ENCODE data around the gene NUMB. TPM values are rescaled to one million over a fixed set of nuclear protein-coding genes. Genes with fewer than 3 reads are reported as not detected.

The NUMB gene
- total RNA-seq, 1 experiment from 2014 or later = 46.5 TPM

GRCh38 chr14:73232984-73233383 is 225.4 kb downstream of the NUMB start:
- Mint-ChIP-seq H3K27ac (no peak overlapping the region), H3K4me3 (no peak overlapping the region), H3K27me3 (ENCODE audit: low read depth) (peaks cover 36% of the 10 kb centered on the region), H3K9me3 (no peaks in the 10 kb centered on the region), H3K4me1 (peaks cover 55 to 61% of the 10 kb centered on the region in 2 experiments), H3K36me3 (ENCODE audit: insufficient read depth in 1 of 3, low read depth in 3 of 3) (peaks cover 0 to 2% (median 0%) of the 10 kb centered on the region in 3 experiments; a peak in 2 of 7 replicates)
- DNase-seq = no peak
- peaks cover 6% of the 10 kb centered on the region; the same call in 1 of the 2 replicates for H3K27me3 ChIP-seq (ENCODE audit: insufficient read depth, low read length)
- H2AFZ ChIP-seq (ENCODE audit: low read length) = no peak overlapping the region
- H3K9ac ChIP-seq (ENCODE audit: extremely low read depth, insufficient read length, low read length) = no peak overlapping the region
- H3K4ac ChIP-seq (ENCODE audit: low read depth, low read length) = no peak overlapping the region
- no peak overlapping the region for H4K8ac ChIP-seq (replicated peaks; ENCODE audit: insufficient read length, low read depth, low read length)
- no peak overlapping the region for H3K4me2 ChIP-seq (ENCODE audit: insufficient read depth, insufficient read length, low read length)
- H3K4me1 ChIP-seq (ENCODE audit: insufficient read depth, low read length) = peaks cover 7% of the 10 kb centered on the region; the same call in 1 of the 2 replicates
- H3K79me2 ChIP-seq (ENCODE audit: insufficient read depth, low read length) = no peaks in the 10 kb centered on the region
- no peak overlapping the region for H3K18ac ChIP-seq (ENCODE audit: insufficient read length, low read depth, low read length)
- H4K91ac ChIP-seq (ENCODE audit: insufficient read length, low read depth, low read length) = no peak overlapping the region
- H2BK12ac ChIP-seq (ENCODE audit: insufficient read length, low read depth, low read length) = no peak overlapping the region
- no peak overlapping the region for H3K23ac ChIP-seq (ENCODE audit: insufficient read length, low read depth, low read length)
- H3K9me3 ChIP-seq (ENCODE audit: control insufficient read depth, low read depth, low read length) = no peaks in the 10 kb centered on the region
- no peak overlapping the region for H3K56ac ChIP-seq (ENCODE audit: insufficient read length, low read depth, low read length)
- no peak overlapping the region for H3K27ac ChIP-seq (ENCODE audit: insufficient read length, low read depth, low read length)
- no peak overlapping the region for H3T11ph ChIP-seq (ENCODE audit: low read length)
- no CpG with 5 or more reads among the region's 8 CpGs for WGBS (ENCODE audit: extremely low coverage, insufficient read length, low lambda C conversion rate)
- H2BK20ac ChIP-seq (ENCODE audit: low read depth, low read length, poor library complexity, severe bottlenecking) = no peak overlapping the region
- no peak overlapping the region for H2BK15ac ChIP-seq (ENCODE audit: low read depth, low read length)
- TF ChIP-seq CTCF (conservative IDR thresholded peaks at IDR 0.05) = no peak
- H2BK5ac ChIP-seq (ENCODE audit: insufficient read length, low read length) = no peak overlapping the region
- H3K14ac ChIP-seq (ENCODE audit: insufficient read depth, low read length) = no peak overlapping the region
- no peak overlapping the region for H4K5ac ChIP-seq (ENCODE audit: insufficient read length, low read depth, low read length)
- no peak overlapping the region for H2AK5ac ChIP-seq (ENCODE audit: insufficient read length, low read length)
- H2BK120ac ChIP-seq (ENCODE audit: low read depth, low read length, poor library complexity, severe bottlenecking) = no peak overlapping the region
- no peaks in the 10 kb centered on the region for H3K79me1 ChIP-seq (ENCODE audit: insufficient read depth, low read depth, low read length, poor library complexity, severe bottlenecking)
- no peaks in the 10 kb centered on the region for H4K20me1 ChIP-seq (ENCODE audit: control insufficient read depth, insufficient read depth, insufficient read length)
- peaks cover 12% of the 10 kb centered on the region for H3K23me2 ChIP-seq (ENCODE audit: insufficient read length, low read depth, low read length, poor library complexity, severe bottlenecking)
